Activated CD4-positive, alpha-beta T cell treated with anti-CD3 and anti-CD28 coated beads for 4 hours (primary cell): ENCODE measurements around the gene DLAT.
"Not testable (repeated sequence)": the region's sequence is repeated elsewhere in the genome, so short reads cannot be mapped to it uniquely, and the experiment has no call there.

Experiments
- DNase-seq, 2 donors: peaks; one replicate each; pipeline ENCODE4 v3.0.0-alpha.2; 2020

The DLAT gene

GRCh38 chr11:112005422-112006094, 19.6 kb upstream of the DLAT start:
- no peak for DNase-seq

- not testable (repeated sequence) for DNase-seq
Measured at GRCh38 chr11:112006095-112006441, 19.1 kb upstream of the DLAT start.

- not testable (repeated sequence) for DNase-seq
Measured at GRCh38 chr11:112011451-112011850, 13.8 kb upstream of the DLAT start.

GRCh38 chr11:112012874-112013273, 12.3 kb upstream of the DLAT start:
- no peak for DNase-seq

- DNase-seq, result no peak
Measured at GRCh38 chr11:112013497-112014164, 11.6 kb upstream of the DLAT start.

DNA sequence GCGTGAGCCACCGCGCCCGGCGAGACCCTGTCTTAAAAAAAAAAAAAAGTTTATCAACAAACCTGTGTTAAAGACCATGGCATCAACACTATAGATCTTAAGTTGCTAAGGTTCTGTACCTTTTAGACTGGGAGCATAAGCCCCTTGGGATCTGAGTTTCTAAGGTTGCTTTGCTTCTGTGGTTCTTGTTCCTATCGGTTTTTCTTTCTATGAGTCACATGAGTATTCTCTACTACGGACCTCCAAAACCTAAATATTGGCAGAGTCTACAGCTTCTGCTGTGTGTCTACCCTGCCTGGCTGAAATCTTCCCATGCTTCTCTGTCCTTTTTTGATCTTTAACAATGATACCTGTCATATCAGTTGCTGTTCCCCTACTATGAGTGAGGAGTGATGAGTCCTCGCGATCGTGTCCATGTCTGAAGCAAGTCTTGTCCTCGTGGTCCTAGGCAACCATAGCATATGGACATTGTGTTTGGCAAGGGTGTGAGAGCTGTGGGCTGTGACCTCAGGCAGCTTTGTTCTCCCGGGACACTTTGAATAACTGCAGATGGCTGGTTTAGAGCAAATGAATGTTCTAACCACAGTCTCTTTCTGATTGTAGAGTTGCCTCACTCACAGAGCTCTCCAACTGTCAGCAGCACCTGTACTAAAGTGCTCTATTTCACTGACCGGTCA, 9.0 kb upstream of the DLAT start:
- DNase-seq, result no peak

GRCh38 chr11:112016765-112017376, 8.3 kb upstream of the DLAT start:
- DNase-seq, result no peak

DNA sequence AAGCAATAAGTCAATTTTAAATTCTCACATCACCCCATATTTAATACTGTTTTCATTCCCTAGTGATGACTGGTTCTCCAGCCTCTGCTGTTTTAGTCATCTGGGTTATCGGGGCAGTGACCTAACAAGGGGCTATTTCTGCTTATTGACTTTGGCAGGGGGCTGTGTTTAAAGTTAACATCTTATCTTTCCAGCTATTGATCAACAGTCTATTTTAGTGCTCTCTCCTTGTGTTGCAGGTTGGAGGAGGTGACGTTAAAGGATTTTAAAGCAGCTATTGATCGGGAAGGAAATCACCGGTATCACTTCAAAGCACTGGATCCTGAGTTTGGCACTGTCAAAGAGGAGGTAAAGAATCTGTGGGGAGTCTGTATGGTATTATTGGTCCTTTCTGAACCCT, 7.7 kb upstream of the DLAT start:
- no peak for DNase-seq

- DNase-seq, result no peak
Measured at GRCh38 chr11:112019066-112019465, 6.1 kb upstream of the DLAT start.

- DNase-seq, result no peak
Measured at GRCh38 chr11:112023104-112023503, 2.1 kb upstream of the DLAT start.

DNA sequence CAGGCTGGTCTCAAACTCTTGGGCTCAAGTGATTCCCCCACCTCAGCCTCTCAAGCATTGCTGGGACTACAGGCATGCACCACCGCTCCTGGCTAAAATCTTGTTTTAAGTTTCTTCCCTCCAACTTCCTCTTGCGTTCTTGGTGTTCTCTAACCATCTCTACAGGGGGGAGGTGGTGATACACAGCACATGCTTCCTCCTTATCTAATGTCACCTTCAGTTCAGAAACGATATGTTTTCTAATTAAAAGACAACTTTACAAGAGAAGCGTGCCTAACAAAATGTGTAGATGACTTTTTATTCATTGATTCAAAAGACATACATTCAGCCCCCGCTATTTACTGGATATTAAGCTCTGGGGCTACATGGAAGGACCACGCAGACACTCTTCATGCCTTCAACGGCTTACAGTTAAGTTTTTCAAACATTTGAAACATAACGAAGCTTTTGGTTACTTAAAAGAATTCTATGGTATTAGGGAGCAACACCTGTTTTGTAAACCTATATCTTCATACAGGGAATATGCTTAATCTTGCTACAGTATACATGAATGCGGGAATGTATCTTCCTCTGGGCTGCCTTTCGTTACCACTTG, 933 bp upstream of the DLAT start:
- DNase-seq, result peak in 1 of 2 donors; percentile 1

GRCh38 chr11:112025707-112026106, 499 bp downstream of the DLAT start:
- DNase-seq, result no peak

DNA sequence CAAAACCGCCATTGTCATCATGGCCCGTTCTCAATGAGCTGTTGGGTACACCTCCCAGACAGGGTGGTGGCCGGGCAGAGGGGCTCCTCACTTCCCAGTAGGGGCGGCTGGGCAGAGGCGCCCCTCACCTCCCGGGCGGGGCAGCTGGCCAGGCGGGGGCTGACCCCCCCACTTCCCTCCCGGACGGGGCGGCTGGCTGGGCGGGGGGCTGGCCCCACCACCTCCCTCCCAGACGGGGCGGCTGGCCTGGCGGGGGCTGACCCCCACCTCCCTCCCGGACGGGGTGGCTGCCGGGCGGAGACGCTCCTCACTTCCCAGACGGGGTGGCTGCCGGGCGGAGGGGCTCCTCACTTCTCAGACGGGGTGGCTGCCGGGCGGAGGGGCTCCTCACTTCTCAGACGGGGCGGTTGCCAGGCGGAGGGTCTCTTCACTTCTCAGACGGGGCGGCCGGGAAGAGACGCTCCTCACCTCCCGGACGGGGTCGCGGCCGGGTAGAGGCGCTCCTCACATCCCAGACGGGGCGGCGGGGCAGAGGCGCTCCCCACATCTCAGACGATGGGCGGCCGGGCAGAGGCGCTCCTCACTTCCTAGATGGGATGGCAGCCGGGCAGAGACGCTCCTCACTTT, 1.7 kb downstream of the DLAT start:
- DNase-seq, result not testable (repeated sequence)

- no peak for DNase-seq
Measured at GRCh38 chr11:112029460-112029859, 4.3 kb downstream of the DLAT start.

DNA sequence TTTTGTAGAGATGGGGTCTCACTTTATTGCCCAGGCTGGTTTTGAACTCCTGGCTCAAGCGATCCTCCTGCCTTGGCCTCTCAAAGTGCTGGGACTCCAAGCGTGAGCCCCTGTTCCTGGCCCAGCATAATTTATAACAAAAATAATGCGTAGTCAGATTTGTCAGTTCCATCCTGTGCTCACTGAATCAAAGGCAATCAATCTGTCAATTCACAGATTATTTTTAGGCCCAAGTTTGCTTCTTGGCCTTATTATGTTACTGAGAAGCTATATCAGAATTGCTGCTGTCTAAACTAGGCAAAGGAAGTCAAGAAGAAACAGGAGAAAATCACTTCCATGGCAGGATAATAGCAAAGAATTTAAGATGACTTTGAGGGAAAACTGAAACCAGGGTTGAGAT, 8.7 kb downstream of the DLAT start:
- no peak for DNase-seq

GRCh38 chr11:112037527-112037926, 12.3 kb downstream of the DLAT start:
- no peak for DNase-seq

DNA sequence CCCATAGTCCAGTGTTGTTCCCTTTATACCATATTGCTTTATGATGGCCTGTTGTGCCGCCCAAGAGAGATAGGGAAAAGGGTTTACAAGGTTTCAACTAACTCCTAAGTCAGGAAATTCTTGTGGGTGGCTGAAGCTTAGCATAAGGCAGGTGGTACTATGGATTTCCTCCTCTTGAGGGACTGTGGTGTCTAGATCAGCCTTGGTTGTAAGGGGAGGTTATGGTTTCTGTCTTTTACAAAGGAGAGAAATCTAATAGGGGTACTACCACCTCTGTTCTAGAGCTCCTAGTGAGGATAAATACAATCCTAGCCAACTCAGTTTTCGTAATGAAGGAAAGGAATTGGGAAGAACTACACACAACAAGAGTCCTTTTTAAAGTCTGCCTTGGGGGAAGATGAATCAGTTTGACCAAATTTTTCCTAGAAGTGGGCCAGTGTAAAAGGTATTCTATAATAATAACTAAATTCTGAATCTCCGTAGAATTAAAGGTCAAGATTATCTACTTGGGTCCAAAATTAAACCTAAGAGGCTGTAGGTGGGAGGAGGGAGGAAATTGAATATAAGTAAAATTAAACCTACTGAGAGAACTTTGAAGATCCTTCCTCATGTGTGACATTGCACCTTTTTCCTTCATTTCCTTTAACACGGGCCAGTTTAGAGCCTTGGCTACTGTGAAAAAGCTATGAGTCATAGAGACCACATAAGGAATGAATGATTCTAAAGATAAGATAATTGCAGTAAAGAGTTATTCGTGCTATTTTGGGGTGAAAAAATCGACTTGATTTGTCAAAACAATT, 17.2 kb downstream of the DLAT start:
- DNase-seq, result no peak

DNA sequence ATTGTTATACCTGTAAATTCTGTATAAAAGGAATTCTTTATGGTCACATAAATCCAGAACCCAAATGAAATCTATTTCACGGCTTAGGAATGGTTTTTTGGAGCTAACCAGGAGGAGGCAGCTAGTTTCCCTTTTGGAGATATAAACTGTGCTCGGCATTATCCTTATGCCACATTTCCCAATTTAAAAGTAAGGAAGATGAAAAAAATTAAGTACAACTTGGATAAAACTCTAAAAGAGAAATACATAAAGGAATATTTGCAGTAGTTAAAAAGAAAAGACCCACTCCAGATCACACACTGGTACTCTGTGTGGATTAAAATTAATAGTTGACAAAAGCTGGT, 17.7 kb downstream of the DLAT start:
- no peak for DNase-seq

- no peak for DNase-seq
Measured at GRCh38 chr11:112044961-112045360, 19.8 kb downstream of the DLAT start.

- DNase-seq, result not testable (repeated sequence)
Measured at GRCh38 chr11:112046647-112047046, 21.4 kb downstream of the DLAT start.

GRCh38 chr11:112048256-112048655, 23.0 kb downstream of the DLAT start:
- not testable (repeated sequence) for DNase-seq

- DNase-seq, result no peak
Measured at GRCh38 chr11:112049777-112050176, 24.6 kb downstream of the DLAT start.
